WERI-Rb-1 (cell line): Measurements from ENCODE around the gene CEP70.

ENCODE experiments used
- DNase-seq: peaks from one replicate; pipeline ENCODE4 v3.0.0-alpha.2; 2020
- H3K27ac ChIP-seq: fragments of 250-450 bp; sonication (Bioruptor Pico); 2 replicates; pipeline ENCODE4 v1.5.1; 2020; ENCODE audit warnings: mild to moderate bottlenecking, moderate library complexity
- H3K27me3 ChIP-seq: fragments of 250-450 bp; sonication (Bioruptor Pico); 2 replicates; pipeline ENCODE4 v1.5.1; 2021; ENCODE audit warnings: mild to moderate bottlenecking, low read depth, moderate library complexity; ENCODE audit not compliant: insufficient read depth, severe bottlenecking
- H3K36me3 ChIP-seq: fragments of 250-450 bp; sonication (Bioruptor Pico); 2 replicates; pipeline ENCODE4 v1.5.1; 2020; ENCODE audit warnings: mild to moderate bottlenecking, moderate library complexity
- H3K4me3 ChIP-seq: 2 replicates; pipeline ENCODE4 v1.5.1; 2011; ENCODE audit warnings: low read depth, mild to moderate bottlenecking, control low read depth, low read length
- H3K9me3 ChIP-seq: fragments of 250-450 bp; sonication (Bioruptor Pico); 2 replicates; pipeline ENCODE4 v1.5.1; 2021; ENCODE audit warnings: mild to moderate bottlenecking, moderate library complexity; ENCODE audit not compliant: severe bottlenecking
- TF ChIP-seq, protein P1 (sequence below): IDR thresholded peaks from 2 replicates; pipeline ENCODE4 v1.5.1; 2011; ENCODE audit warnings: low read depth, mild to moderate bottlenecking, control low read depth, inconsistent platforms, low read length

Gene CEP70

DNA sequence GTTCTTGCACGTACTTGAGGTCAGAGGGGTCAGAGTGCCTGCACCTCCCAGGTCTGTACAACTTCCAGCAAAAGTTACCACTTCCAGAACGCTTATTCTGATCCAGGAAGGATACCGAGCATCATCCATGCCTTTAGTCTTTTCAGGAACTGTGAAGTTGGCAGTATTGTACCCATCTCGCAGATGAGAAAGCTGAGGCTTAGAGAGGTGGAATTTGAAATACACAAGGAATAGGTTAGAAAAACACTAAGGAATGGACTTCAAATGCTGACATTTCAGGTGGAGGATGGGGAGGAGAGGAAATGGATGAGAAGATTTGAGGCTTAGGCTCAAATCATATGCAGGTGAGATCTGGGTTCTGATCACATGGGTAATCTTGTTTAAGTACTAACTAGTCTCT lies 148.4 kb downstream of the CEP70 start:
- Histone ChIP-seq H3K27me3 (no peaks in the 10 kb centered on the region), H3K36me3 (no peaks in the 10 kb centered on the region), H3K4me3 (no peak overlapping the region), H3K27ac (no peak overlapping the region), H3K9me3 (no peaks in the 10 kb centered on the region)
- DNase-seq = no peak
- TF ChIP-seq, protein P1, sequence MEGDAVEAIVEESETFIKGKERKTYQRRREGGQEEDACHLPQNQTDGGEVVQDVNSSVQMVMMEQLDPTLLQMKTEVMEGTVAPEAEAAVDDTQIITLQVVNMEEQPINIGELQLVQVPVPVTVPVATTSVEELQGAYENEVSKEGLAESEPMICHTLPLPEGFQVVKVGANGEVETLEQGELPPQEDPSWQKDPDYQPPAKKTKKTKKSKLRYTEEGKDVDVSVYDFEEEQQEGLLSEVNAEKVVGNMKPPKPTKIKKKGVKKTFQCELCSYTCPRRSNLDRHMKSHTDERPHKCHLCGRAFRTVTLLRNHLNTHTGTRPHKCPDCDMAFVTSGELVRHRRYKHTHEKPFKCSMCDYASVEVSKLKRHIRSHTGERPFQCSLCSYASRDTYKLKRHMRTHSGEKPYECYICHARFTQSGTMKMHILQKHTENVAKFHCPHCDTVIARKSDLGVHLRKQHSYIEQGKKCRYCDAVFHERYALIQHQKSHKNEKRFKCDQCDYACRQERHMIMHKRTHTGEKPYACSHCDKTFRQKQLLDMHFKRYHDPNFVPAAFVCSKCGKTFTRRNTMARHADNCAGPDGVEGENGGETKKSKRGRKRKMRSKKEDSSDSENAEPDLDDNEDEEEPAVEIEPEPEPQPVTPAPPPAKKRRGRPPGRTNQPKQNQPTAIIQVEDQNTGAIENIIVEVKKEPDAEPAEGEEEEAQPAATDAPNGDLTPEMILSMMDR = no peak

DNA sequence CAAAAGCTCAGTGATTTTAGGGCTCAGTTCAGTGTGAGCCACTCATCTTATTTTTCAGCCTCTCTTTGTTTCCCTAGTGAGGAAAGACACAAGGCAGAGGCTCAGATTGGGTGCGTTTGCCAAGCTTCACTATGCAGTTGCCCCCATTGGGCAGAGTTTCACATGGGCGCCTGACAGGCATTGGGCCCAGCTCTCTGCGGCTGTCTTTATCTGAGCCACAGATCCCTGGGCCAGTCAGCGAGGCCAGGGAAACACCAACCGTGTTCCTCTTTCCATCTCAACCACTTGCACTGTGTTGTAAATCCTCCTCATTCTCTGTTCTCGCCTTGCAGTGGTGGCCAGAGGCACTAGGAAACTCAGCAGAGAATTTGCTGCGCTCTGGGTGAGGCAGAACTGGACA lies 148.8 kb downstream of the CEP70 start:
- DNase-seq = no peak

More for the DNA sequence above, 148.8 kb downstream of the CEP70 start:
- H3K4me3 ChIP-seq = no peak overlapping the region
- H3K9me3 ChIP-seq = no peaks in the 10 kb centered on the region
- H3K27ac ChIP-seq = no peak overlapping the region
- H3K36me3 ChIP-seq = no peaks in the 10 kb centered on the region
- H3K27me3 ChIP-seq = no peaks in the 10 kb centered on the region
- TF ChIP-seq, protein P1 = no peak
